ENCODE results near the gene FGF3.

GRCh38 chr11:69868871-69869270 lies 49.7 kb upstream of the FGF3 start:
- TF ChIP-seq CTCF (IDR thresholded peaks at IDR 0.05) (no peak), EP300 (IDR thresholded peaks at IDR 0.05) (no peak)
